AG04449 (cell line): Measurements from ENCODE around the gene GSPT1.
"Not testable (repeated sequence)": the region's sequence is repeated elsewhere in the genome, so short reads cannot be mapped to it uniquely, and the experiment has no call there.

ENCODE experiments used
- CTCF ChIA-PET: fragments of 350-600 bp; formaldehyde crosslinking; extraction: SDS; loops from one replicate; lab custom pipeline; 2021; ENCODE audit warnings: antibody characterized with exemption; lab: Yijun Ruan, JAX
- POLR2A ChIA-PET: fragments of 400-600, 350-600 bp; formaldehyde crosslinking; extraction: SDS; loops from one replicate; lab custom pipeline; 2020; ENCODE audit warnings: antibody characterized with exemption, inconsistent platforms; lab: Yijun Ruan, JAX
- DNase-seq: peaks from one replicate; pipeline ENCODE4 v3.0.0-alpha.2; 2010; ENCODE audit warnings: low read depth, low spot score
- H3K4me3 ChIP-seq: 2 replicates; pipeline ENCODE4 v1.5.1; 2011; ENCODE audit warnings: low read depth, mild to moderate bottlenecking, control low read depth, low read length
- TF ChIP-seq, protein P1 (sequence below): IDR thresholded peaks from one replicate; pipeline ENCODE4 v1.5.1; 2011; ENCODE audit warnings: mild to moderate bottlenecking, moderate library complexity, low read length, control low read depth, inconsistent platforms; ENCODE audit not compliant: insufficient read depth; ENCODE audit errors: missing control alignments

GSPT1 gene

DNA sequence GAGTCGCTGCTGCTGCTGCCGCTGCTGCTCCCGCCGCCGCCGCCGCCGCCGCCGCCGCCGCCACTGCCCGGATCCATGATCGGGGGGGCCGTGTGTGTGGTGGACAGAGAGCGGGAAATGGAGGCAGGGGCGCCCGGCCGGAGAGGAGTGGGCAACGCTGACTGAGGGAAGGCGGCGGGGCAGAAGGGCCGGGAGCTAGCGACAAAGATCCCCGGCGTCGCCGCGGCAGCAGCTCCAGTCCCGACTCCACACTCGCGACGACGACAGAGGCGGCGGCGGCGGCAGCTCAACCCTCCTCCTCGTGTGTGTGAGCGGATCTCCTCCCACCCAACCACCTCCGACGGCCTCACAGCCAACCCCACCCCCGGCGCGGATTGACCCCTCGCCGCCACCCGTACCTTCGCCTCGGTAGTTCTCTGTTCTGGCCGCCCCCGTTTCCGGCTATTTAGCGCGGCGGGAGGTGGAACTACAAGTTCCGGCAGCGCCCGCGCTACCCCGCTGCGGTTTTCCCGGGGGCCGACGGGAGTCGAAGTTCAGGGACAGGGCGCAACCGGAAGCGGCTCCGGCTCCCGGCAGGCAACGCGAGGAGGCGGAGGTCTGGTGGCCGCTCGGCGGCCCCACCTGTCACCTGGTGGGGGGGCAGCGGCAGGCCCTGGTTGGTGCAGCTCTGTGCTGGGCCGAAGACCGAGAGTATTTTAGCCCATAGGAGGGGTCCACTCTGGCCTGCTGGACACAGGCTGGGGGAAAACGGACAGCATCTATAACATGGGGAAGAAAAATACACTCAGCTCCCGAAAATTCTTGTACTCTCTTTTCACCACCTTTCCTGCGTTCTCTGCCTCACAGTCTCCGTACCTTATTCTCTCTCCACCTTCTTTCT, at the start of gene GSPT1:
Gene GSPT1 (minus strand): TSS at position 313 of the 880 bp plus-strand sequence. CDS start 236 bp downstream, at position 77.
- TF ChIP-seq, protein P1, sequence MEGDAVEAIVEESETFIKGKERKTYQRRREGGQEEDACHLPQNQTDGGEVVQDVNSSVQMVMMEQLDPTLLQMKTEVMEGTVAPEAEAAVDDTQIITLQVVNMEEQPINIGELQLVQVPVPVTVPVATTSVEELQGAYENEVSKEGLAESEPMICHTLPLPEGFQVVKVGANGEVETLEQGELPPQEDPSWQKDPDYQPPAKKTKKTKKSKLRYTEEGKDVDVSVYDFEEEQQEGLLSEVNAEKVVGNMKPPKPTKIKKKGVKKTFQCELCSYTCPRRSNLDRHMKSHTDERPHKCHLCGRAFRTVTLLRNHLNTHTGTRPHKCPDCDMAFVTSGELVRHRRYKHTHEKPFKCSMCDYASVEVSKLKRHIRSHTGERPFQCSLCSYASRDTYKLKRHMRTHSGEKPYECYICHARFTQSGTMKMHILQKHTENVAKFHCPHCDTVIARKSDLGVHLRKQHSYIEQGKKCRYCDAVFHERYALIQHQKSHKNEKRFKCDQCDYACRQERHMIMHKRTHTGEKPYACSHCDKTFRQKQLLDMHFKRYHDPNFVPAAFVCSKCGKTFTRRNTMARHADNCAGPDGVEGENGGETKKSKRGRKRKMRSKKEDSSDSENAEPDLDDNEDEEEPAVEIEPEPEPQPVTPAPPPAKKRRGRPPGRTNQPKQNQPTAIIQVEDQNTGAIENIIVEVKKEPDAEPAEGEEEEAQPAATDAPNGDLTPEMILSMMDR = no peak
- DNase-seq = peak; percentile 83
- peak within 1 kb of the TSS; percentile 89 for H3K4me3 ChIP-seq
- CTCF ChIA-PET = interaction anchor here (2.5 kb wide), 1 partner anchor 152 kb away, joined by 11 read pairs; no protein-coding TSS in a partner anchor
- POLR2A ChIA-PET = interaction anchor here (0.7 to 1.3 kb wide), 4 partner anchors 33 to 731 kb away, joined by 3 to 6 read pairs (median 3); partner anchors contain the start of gene SNX29

DNA sequence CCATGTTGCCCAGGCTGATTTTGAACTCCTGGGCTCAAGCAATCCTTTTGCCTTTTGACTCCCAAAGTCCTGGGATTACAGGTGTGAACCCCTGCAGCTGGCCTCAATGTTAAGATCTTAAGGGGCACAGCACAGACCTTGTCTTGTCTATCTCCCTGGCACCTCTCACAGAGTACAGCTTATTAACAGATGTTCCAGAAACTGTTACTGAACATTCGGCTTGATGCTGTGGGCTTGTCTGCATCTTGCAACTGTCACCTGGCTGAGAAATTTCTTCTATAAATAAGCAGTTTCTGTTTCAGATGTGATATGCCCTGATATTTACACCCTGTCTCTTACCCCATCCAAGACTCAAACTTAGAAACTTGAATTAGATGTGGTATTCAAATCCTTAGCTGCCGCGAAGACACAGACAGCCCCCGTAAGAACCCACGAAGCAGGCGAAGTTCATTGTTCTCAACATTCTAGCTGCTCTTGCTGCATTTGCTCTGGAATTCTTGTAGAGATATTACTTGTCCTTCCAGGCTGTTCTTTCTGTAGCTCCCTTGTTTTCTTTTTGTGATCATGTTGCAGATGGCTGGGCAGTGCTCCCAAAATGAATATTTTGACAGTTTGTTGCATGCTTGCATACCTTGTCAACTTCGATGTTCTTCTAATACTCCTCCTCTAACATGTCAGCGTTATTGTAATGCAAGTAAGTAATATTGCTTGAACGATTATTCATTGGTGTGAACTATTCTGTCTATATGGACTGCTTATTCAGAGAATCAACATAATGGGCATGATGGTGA, 49.2 kb upstream of the GSPT1 start, which contains the start of gene TNFRSF17:
Gene TNFRSF17 (plus strand): TSS at position 450 of the 791 bp plus-strand sequence. CDS start 115 bp downstream, at position 565.
- POLR2A ChIA-PET = no interaction called here
- CTCF ChIA-PET = interaction anchor here (1.2 to 1.3 kb wide), 2 partner anchors 12 to 103 kb away, joined by 3 to 5 read pairs; partner anchors contain the start of gene SNX29
- no peak within 1 kb of the TSS for H3K4me3 ChIP-seq
- DNase-seq = no peak
- TF ChIP-seq, protein P1 = no peak

DNA sequence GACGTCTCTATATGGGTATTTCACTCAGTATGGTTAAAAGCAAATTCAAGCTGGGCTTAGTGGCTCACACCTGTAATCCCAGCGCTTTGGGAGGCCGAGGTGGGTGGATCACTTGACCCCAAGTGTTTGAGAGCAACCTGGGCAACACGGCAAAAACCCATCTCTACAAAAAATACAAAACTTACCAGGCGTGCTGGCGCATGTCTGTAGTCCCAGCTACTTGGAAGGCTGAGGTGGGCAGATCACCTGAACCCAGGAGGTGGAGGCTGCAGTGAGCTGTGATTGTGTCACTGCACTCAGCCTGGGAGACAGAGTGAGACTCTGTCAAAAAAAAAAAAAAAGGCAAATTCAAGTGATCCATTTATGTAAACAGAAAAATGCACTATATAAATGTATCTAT, 48.0 kb upstream of the GSPT1 start:
- TF ChIP-seq, protein P1 = no peak
- no peak for DNase-seq
- ChIA-PET POLR2A (no interaction called here), CTCF (interaction anchor here (0.8 to 2.6 kb wide), 2 partner anchors 9 to 105 kb away, joined by 4 to 11 read pairs; no protein-coding TSS in a partner anchor)
- no peak overlapping the region for H3K4me3 ChIP-seq

DNA sequence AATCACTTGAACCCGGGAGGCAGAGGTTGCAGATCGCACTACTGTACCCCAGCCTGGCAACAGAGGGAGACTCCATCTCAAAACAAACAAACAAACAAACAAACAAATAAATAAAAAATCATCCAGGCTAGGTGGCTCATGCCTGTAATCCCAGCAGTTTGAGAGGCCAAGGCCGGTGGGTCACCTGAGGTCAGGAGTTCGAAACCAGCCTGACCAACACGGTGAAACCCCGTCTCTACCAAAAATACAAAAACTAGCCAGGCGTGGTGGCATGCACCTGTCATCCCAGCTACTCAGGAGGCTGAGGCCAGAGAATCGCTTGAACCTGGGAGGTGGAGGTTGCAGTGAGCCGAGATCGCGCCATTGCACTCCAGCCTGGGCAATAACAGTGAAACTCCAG, 47.2 kb upstream of the GSPT1 start:
- CTCF ChIA-PET = interaction anchor here (2.6 kb wide), 1 partner anchor 105 kb away, joined by 11 read pairs; no protein-coding TSS in a partner anchor
- H3K4me3 ChIP-seq, DNase-seq, POLR2A ChIA-PET: not testable (repeated sequence)

DNA sequence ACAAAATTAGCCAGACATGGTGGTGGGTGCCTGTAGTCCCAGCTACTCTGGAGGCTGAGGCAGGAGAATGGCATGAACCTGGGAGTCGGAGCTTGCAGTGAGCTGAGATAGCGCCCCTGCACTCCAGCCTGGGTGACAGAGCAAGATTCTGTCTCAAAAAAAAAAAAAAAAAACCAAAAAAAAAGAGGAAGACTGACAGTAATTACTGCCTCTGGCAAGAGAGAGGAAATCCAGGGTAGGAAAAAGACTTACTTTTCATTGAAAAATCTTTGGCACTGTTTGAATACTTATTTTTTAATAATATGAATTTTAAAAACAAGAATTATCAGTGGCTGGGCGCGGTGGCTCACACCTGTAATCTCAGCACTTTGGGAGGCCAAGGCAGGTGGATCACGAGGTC, 46.7 kb upstream of the GSPT1 start:
- POLR2A ChIA-PET, DNase-seq, H3K4me3 ChIP-seq: not testable (repeated sequence)
- CTCF ChIA-PET = interaction anchor here (2.6 kb wide), 1 partner anchor 106 kb away, joined by 11 read pairs; no protein-coding TSS in a partner anchor

DNA sequence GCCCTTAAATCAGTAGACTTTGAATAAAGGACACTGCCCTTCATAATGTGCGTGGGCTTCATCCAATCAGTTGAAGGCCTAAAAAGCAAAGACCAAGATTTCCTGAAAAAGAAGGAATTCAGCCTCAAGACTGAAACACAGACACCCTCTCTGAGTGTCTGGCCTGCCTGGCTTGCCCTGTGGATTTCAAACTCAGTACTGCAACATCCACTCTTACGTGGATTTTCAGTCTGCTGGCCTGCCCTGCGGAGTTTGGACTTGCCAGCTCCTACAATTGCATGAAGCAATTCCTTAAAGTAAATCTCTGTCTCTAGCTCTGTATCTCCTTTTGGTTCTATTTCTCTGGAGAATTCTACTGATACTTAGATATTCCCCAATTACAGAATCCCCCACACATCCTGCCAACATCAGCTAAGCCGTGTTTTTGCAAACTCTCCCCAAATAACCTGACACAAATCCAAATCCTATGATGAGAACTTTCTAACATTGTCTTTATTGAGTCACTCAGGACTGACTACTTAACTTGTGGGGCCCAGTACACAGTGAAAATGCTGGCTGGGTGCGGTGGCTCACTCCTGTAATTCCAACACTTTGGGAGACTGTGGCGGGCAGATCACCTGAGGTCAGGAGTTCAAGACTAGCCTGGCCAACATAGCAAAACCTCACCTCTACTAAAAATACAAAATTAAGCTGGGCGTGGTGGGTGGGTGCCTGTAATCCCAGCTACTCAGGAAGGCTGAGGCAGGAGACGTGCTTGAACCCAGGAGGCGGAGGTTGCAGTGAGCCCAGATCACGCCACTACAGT, 42.0 kb upstream of the GSPT1 start:
- TF ChIP-seq, protein P1 = no peak
- H3K4me3 ChIP-seq = no peak overlapping the region
- ChIA-PET POLR2A (interaction anchor here (0.6 to 1.0 kb wide), 2 partner anchors 28 to 60 kb away, joined by 4 to 5 read pairs; no protein-coding TSS in a partner anchor), CTCF (interaction anchor here (1.7 to 2.9 kb wide), 2 partner anchors 110 to 138 kb away, joined by 3 to 13 read pairs; no protein-coding TSS in a partner anchor)
- DNase-seq = no peak
